Neural crest cell (in vitro differentiated cells): ENCODE measurements around the gene CATSPERZ. TPM values are rescaled to one million over a fixed set of nuclear protein-coding genes. Genes with fewer than 3 reads are reported as not detected.

Experiments used
- DNase-seq: peaks from one replicate; pipeline ENCODE4 v3.0.0; 2021; ENCODE audit warnings: low read depth, mixed read lengths, low spot score
- H3K27ac Mint-ChIP-seq: one replicate; pipeline ENCODE4 v1.8.0; 2021; ENCODE audit warnings: mild to moderate bottlenecking, mixed read lengths; ENCODE audit not compliant: unreplicated experiment
- H3K27me3 Mint-ChIP-seq: 2 replicates; pipeline ENCODE4 v1.8.0; 2021; ENCODE audit warnings: low read depth, mild to moderate bottlenecking, mixed read lengths
- H3K36me3 Mint-ChIP-seq: 2 replicates; pipeline ENCODE4 v1.8.0; 2021; ENCODE audit warnings: low read depth, mild to moderate bottlenecking, mixed read lengths
- H3K4me1 Mint-ChIP-seq: 2 replicates; pipeline ENCODE4 v1.8.0; 2021; ENCODE audit warnings: mixed read lengths
- H3K4me3 Mint-ChIP-seq: one replicate; pipeline ENCODE4 v1.8.0; 2021; ENCODE audit warnings: mild to moderate bottlenecking, mixed read lengths
- H3K9me3 Mint-ChIP-seq: 2 replicates; pipeline ENCODE4 v1.8.0; 2021; ENCODE audit warnings: mixed read lengths
- CTCF ChIP-seq: fragments of 200-600 bp; sonication (generic); conservative IDR thresholded peaks from 2 replicates; pipeline ENCODE4 v1.5.0; 2021; ENCODE audit warnings: antibody characterized with exemption, mild to moderate bottlenecking
- total RNA-seq: library from RNA; stranded (reverse); gene quantifications from 2 replicates; pipeline ENCODE4 v1.2.1, GENCODE V29; 2021

Gene CATSPERZ
- total RNA-seq, 1 donor from 2014 or later: not detected

GRCh38 chr11:64334764-64335735 is 34.9 kb downstream of the CATSPERZ start:
- H3K9me3 Mint-ChIP-seq: no peaks in the 10 kb centered on the region
- no peak for TF ChIP-seq CTCF
- no peaks in the 10 kb centered on the region for H3K36me3 Mint-ChIP-seq
- DNase-seq: no peak
- H3K4me1 Mint-ChIP-seq: peaks cover 9% of the 10 kb centered on the region
- H3K4me3 Mint-ChIP-seq: no peak overlapping the region
- no peak overlapping the region for H3K27ac Mint-ChIP-seq
- H3K27me3 Mint-ChIP-seq: peaks cover 4% of the 10 kb centered on the region

GRCh38 chr11:64337538-64338249 is 37.5 kb downstream of the CATSPERZ start:
- Mint-ChIP-seq H3K9me3 (no peaks in the 10 kb centered on the region), H3K27ac (no peak overlapping the region), H3K4me1 (peaks cover 12% of the 10 kb centered on the region), H3K36me3 (no peaks in the 10 kb centered on the region), H3K27me3 (peaks cover 6% of the 10 kb centered on the region), H3K4me3 (no peak overlapping the region)
- TF ChIP-seq CTCF: no peak
- no peak for DNase-seq

GRCh38 chr11:64338716-64339115 is 38.6 kb downstream of the CATSPERZ start:
- Mint-ChIP-seq H3K27me3 (peaks cover 6% of the 10 kb centered on the region), H3K4me1 (peaks cover 12% of the 10 kb centered on the region), H3K9me3 (no peaks in the 10 kb centered on the region), H3K36me3 (no peaks in the 10 kb centered on the region), H3K27ac (no peak overlapping the region), H3K4me3 (no peak overlapping the region)
- no peak for DNase-seq
- no peak for TF ChIP-seq CTCF

GRCh38 chr11:64339286-64339685 is 39.1 kb downstream of the CATSPERZ start:
- TF ChIP-seq CTCF: no peak
- H3K4me1 Mint-ChIP-seq: peaks cover 12% of the 10 kb centered on the region
- H3K27me3 Mint-ChIP-seq: peaks cover 6% of the 10 kb centered on the region
- no peak for DNase-seq
- no peak overlapping the region for H3K27ac Mint-ChIP-seq
- H3K36me3 Mint-ChIP-seq: no peaks in the 10 kb centered on the region
- no peak overlapping the region for H3K4me3 Mint-ChIP-seq
- H3K9me3 Mint-ChIP-seq: no peaks in the 10 kb centered on the region

- no peak within 1 kb of the TSS for H3K27ac Mint-ChIP-seq
- no peak for TF ChIP-seq CTCF
- H3K36me3 Mint-ChIP-seq: no peaks in the 10 kb centered on the region
- H3K27me3 Mint-ChIP-seq: peaks cover 6% of the 10 kb centered on the region
- DNase-seq: no peak
- H3K4me3 Mint-ChIP-seq: no peak within 1 kb of the TSS
- H3K9me3 Mint-ChIP-seq: no peaks in the 10 kb centered on the region
- H3K4me1 Mint-ChIP-seq: peaks cover 11% of the 10 kb centered on the region
Measured at GRCh38 chr11:64339754-64340408, 39.7 kb downstream of the CATSPERZ start, which contains the start of gene CCDC88B. Gene CCDC88B, plus strand, starts transcription at chr11:64340204. Its CDS starts 63 bp downstream, at chr11:64340267.
